Liver (tissue), 9 donors: ENCODE data around the gene GNA14. TPM values are rescaled to one million over a fixed set of nuclear protein-coding genes. Genes with fewer than 3 reads are reported as not detected.

Experiments used
- DNase-seq: peaks from one replicate; pipeline ENCODE4 v3.0.0-alpha.2; 2017; ENCODE audit warnings: low spot score
- H3K27ac ChIP-seq, 2 donors: one replicate each; pipeline ENCODE4 v1.7.0; 2013; ENCODE audit warnings: inconsistent platforms in 2 of 2, low read length in 2 of 2, control low read depth in 1 of 2, low read depth in 1 of 2, mild to moderate bottlenecking in 1 of 2
- H3K27me3 ChIP-seq, 4 donors: one replicate each; pipeline versions ENCODE4 v1.6.1 to v1.7.0; 2013; ENCODE audit warnings: low read length in 3 of 4, inconsistent platforms in 1 of 4, mild to moderate bottlenecking in 1 of 4, moderate library complexity in 1 of 4; ENCODE audit not compliant: control insufficient read depth in 4 of 4, insufficient read depth in 4 of 4
- H3K36me3 ChIP-seq, 4 donors: one replicate each; pipeline versions ENCODE4 v1.6.1 to v1.7.0; 2013; ENCODE audit warnings: low read length in 3 of 4, mild to moderate bottlenecking in 3 of 4, low read depth in 1 of 4, moderate library complexity in 1 of 4; ENCODE audit not compliant: control insufficient read depth in 4 of 4, insufficient read depth in 3 of 4
- H3K4me1 ChIP-seq, 4 donors: one replicate each; pipeline versions ENCODE4 v1.6.1 to v1.7.0; 2013; ENCODE audit warnings: low read length in 3 of 4, mild to moderate bottlenecking in 3 of 4, moderate library complexity in 1 of 4; ENCODE audit not compliant: control insufficient read depth in 4 of 4, insufficient read depth in 4 of 4
- H3K4me3 ChIP-seq, 3 donors: one replicate each; pipeline versions ENCODE4 v1.6.1 to v1.7.0; 2013; ENCODE audit warnings: low read length in 3 of 3, control low read depth in 1 of 3, low read depth in 1 of 3, mild to moderate bottlenecking in 1 of 3
- H3K9ac ChIP-seq, 2 donors: one replicate each; pipeline ENCODE4 v1.7.0; 2013; ENCODE audit warnings: low read length in 2 of 2, mild to moderate bottlenecking in 2 of 2, moderate library complexity in 2 of 2, control low read depth in 1 of 2, low read depth in 1 of 2
- H3K9me3 ChIP-seq, 4 donors: one replicate each; pipeline versions ENCODE4 v1.6.1 to v1.7.0; 2013; ENCODE audit warnings: low read length in 3 of 4; ENCODE audit not compliant: control insufficient read depth in 4 of 4
- FOXA1 ChIP-seq: IDR thresholded peaks from 2 replicates; pipeline ENCODE4 v1.6.1; 2016; ENCODE audit warnings: antibody characterized with exemption
- GABPA ChIP-seq, 2 donors: IDR thresholded peaks in 1 of 2; conservative IDR thresholded peaks in 1 of 2; 2 replicates each; pipeline ENCODE4 v1.6.1; 2016; ENCODE audit warnings: antibody characterized with exemption in 2 of 2, mild to moderate bottlenecking in 1 of 2, moderate library complexity in 1 of 2
- HNF4A ChIP-seq, 2 donors: conservative IDR thresholded peaks; 2 replicates each; pipeline ENCODE4 v1.6.1; 2016; ENCODE audit warnings: antibody characterized with exemption in 2 of 2, mild to moderate bottlenecking in 2 of 2
- HNF4G ChIP-seq: IDR thresholded peaks from 2 replicates; pipeline ENCODE4 v1.6.1; 2016; ENCODE audit warnings: antibody characterized with exemption
- JUND ChIP-seq, 2 donors: IDR thresholded peaks; 2 replicates each; pipeline ENCODE4 v1.6.1; 2016; ENCODE audit warnings: antibody characterized with exemption in 2 of 2
- MAX ChIP-seq: IDR thresholded peaks from 2 replicates; pipeline ENCODE4 v1.6.1; 2016; ENCODE audit warnings: antibody characterized with exemption
- NR2F2 ChIP-seq: IDR thresholded peaks from 2 replicates; pipeline ENCODE4 v1.6.1; 2016; ENCODE audit warnings: antibody characterized with exemption
- RXRA ChIP-seq, 2 donors: IDR thresholded peaks; 2 replicates each; pipeline ENCODE4 v1.6.1; 2017 to 2018; ENCODE audit warnings: antibody characterized with exemption in 2 of 2, mild to moderate bottlenecking in 1 of 2
- SP1 ChIP-seq: IDR thresholded peaks from 2 replicates; pipeline ENCODE4 v1.6.1; 2018; ENCODE audit warnings: antibody characterized with exemption, mild to moderate bottlenecking
- TAF1 ChIP-seq: conservative IDR thresholded peaks from 2 replicates; pipeline ENCODE4 v1.6.1; 2016; ENCODE audit warnings: antibody characterized with exemption, mild to moderate bottlenecking
- ZBTB33 ChIP-seq: IDR thresholded peaks from 2 replicates; pipeline ENCODE4 v1.6.1; 2016; ENCODE audit warnings: antibody characterized with exemption
- whole genome bisulfite sequencing: extraction: QIAGEN DNeasy Blood & Tissue Kit; methylation state at CpG from one replicate; pipeline ENCODE4 v1.1.7; 2013; 5-methylcytosine and 5-hydroxymethylcytosine counted together
- polyA plus RNA-seq, 2 donors: library from polyadenylated mRNA; stranded (reverse) in 1 of 2; unstranded in 1 of 2; fragments of 200-250 nt in 1 of 2; fragments of >200 nt in 1 of 2; fragmentation: Nextera tagmentation in 1 of 2; extraction: Ambion mirVana in 1 of 2; gene quantifications; one replicate each; pipeline versions ENCODE4 v1.2.1 to v1.2.3, GENCODE V29; 2013 to 2015
- total RNA-seq, 2 donors: library from RNA; depleted of rRNA; stranded (reverse); fragments of >200 nt; gene quantifications; one replicate each; pipeline ENCODE4 v1.2.3, GENCODE V29; 2014
- donor health status: healthy.
- donor health status: healthy.
- donor health status: healthy.
- donor health status: healthy.
- donor health status: healthy.

Gene GNA14
- total and polyA plus RNA-seq, 4 donors, result 1.1 to 5.4 (median 2.9) TPM

GRCh38 chr9:77614645-77615044 lies 33.5 kb downstream of the GNA14 start (continued):
- no peak for TF ChIP-seq HNF4A (conservative IDR thresholded peaks at IDR 0.05)

GRCh38 chr9:77606526-77606925 lies 41.6 kb downstream of the GNA14 start:
- Histone ChIP-seq H3K9ac (no peak overlapping the region), H3K27me3 (no peaks in the 10 kb centered on the region), H3K4me1 (no peaks in the 10 kb centered on the region), H3K36me3 (no peaks in the 10 kb centered on the region), H3K27ac (peak overlapping the region; percentile 8 to 35), H3K9me3 (no peaks in the 10 kb centered on the region), H3K4me3 (no peak overlapping the region)
- 63% methylated on average over 2 of the region's 2 CpGs for WGBS
- no peak for DNase-seq
- TF ChIP-seq SP1, result no peak
- no peak for TF ChIP-seq JUND (IDR thresholded peaks at IDR 0.05)
- TF ChIP-seq MAX, result no peak
- TF ChIP-seq HNF4A (conservative IDR thresholded peaks at IDR 0.05), result no peak
- no peak for TF ChIP-seq TAF1
- no peak for TF ChIP-seq ZBTB33
- no peak for TF ChIP-seq GABPA (IDR thresholded peaks at IDR 0.05 in 1 of 2, conservative IDR thresholded peaks at IDR 0.05 in 1 of 2)
- no peak for TF ChIP-seq RXRA (IDR thresholded peaks at IDR 0.05)
- TF ChIP-seq FOXA1, result no peak
- no peak for TF ChIP-seq NR2F2

GRCh38 chr9:77605449-77606220 lies 42.5 kb downstream of the GNA14 start:
- H3K27ac ChIP-seq, result peak overlapping the region; percentile 18 to 25
- no peak overlapping the region for H3K9ac ChIP-seq
- no peaks in the 10 kb centered on the region for H3K4me1 ChIP-seq
- no peaks in the 10 kb centered on the region for H3K9me3 ChIP-seq
- no peak for DNase-seq
- TF ChIP-seq NR2F2 (peak; percentile 20), SP1 (no peak)
- H3K36me3 ChIP-seq, result no peaks in the 10 kb centered on the region
- 77% methylated on average over 4 of the region's 4 CpGs for WGBS
- no peak overlapping the region for H3K4me3 ChIP-seq
- no peaks in the 10 kb centered on the region for H3K27me3 ChIP-seq

GRCh38 chr9:77604316-77604715 lies 43.8 kb downstream of the GNA14 start:
- Histone ChIP-seq H3K4me1 (no peaks in the 10 kb centered on the region), H3K4me3 (no peak overlapping the region), H3K27me3 (no peaks in the 10 kb centered on the region), H3K27ac (no peak overlapping the region), H3K9ac (no peak overlapping the region), H3K36me3 (no peaks in the 10 kb centered on the region), H3K9me3 (no peaks in the 10 kb centered on the region)
- DNase-seq, result no peak
- 87% methylated on average over 1 of the region's 1 CpG for WGBS
- TF ChIP-seq HNF4G (no peak), MAX (no peak)
